IMR-90 (cell line): ENCODE measurements around the gene F2RL1. TPM values are rescaled to one million over a fixed set of nuclear protein-coding genes. Genes with fewer than 3 reads are reported as not detected.
A peak's percentile ranks its signal among the peaks of the same experiment; 100 is the strongest.

ENCODE experiments used
- ATAC-seq: fragments of 200-7000 bp; cut with Tn5 transposase; 2 replicates; pipeline ENCODE4 v1.9.1; 2020; ENCODE audit warnings: low read depth, mild to moderate bottlenecking, moderate library complexity
- BruUV-seq: library from RNA; stranded (reverse); fragments of 400-500 nt; replicated peaks from 2 replicates; lab custom pipeline; 2021; lab: Mats Ljungman, UMichigan
- CTCF ChIA-PET: fragments of 300-600 bp; formaldehyde crosslinking; extraction: SDS; loops from one replicate; lab custom pipeline; 2021; ENCODE audit warnings: antibody characterized with exemption; lab: Yijun Ruan, JAX
- POLR2A ChIA-PET: fragments of 300-600 bp; sonication (Branson Sonifier 250); formaldehyde crosslinking; loops from one replicate; lab custom pipeline; 2022; ENCODE audit warnings: antibody characterized with exemption; ENCODE audit not compliant: unreplicated experiment; lab: Charles Lee
- DNase-seq: peaks from one replicate; pipeline ENCODE4 v3.0.0; 2013
- H2AFZ ChIP-seq: replicated peaks from 2 replicates; pipeline ENCODE3; 2013; ENCODE audit warnings: low read length, mild to moderate bottlenecking; ENCODE audit not compliant: poor library complexity
- H2AK5ac ChIP-seq: 2 replicates; pipeline ENCODE4 v1.6.1; 2013; ENCODE audit warnings: low read depth, low read length, inconsistent platforms
- H2AK9ac ChIP-seq: replicated peaks from 2 replicates; pipeline ENCODE3; 2013; ENCODE audit warnings: mild to moderate bottlenecking, low read depth, low read length, moderate library complexity; ENCODE audit not compliant: poor library complexity
- H2BK120ac ChIP-seq: 2 replicates; pipeline ENCODE4 v1.6.1; 2013; ENCODE audit warnings: low read depth, low read length, inconsistent platforms
- H2BK15ac ChIP-seq: 3 replicates; pipeline ENCODE4 v1.6.1; 2013; ENCODE audit warnings: low read depth, low read length, inconsistent platforms
- H2BK20ac ChIP-seq: 2 replicates; pipeline ENCODE4 v1.6.1; 2013; ENCODE audit warnings: low read depth, mild to moderate bottlenecking, inconsistent platforms, low read length, moderate library complexity
- H2BK5ac ChIP-seq: 2 replicates; pipeline ENCODE4 v1.6.1; 2013; ENCODE audit warnings: mild to moderate bottlenecking, low read depth, low read length, inconsistent platforms; ENCODE audit not compliant: poor library complexity, severe bottlenecking
- H3K14ac ChIP-seq: replicated peaks from 2 replicates; pipeline ENCODE4 v1.6.1; 2013; ENCODE audit warnings: low read depth, low read length, inconsistent platforms
- H3K18ac ChIP-seq: 2 replicates; pipeline ENCODE4 v1.6.1; 2013; ENCODE audit warnings: low read depth, low read length, control low read depth
- H3K23ac ChIP-seq: 2 replicates; pipeline ENCODE4 v1.6.1; 2013; ENCODE audit warnings: low read depth, low read length, inconsistent platforms
- H3K27ac ChIP-seq: 2 replicates; pipeline ENCODE4 v1.5.1; 2013; ENCODE audit warnings: mild to moderate bottlenecking, control low read depth, low read length; ENCODE audit not compliant: insufficient read depth
- H3K27me3 ChIP-seq: 2 replicates; pipeline ENCODE4 v1.6.1; 2013; ENCODE audit warnings: low read length; ENCODE audit not compliant: control insufficient read depth, insufficient read depth
- H3K36me3 ChIP-seq: 2 replicates; pipeline ENCODE4 v1.6.1; 2013; ENCODE audit warnings: low read length, mixed read lengths; ENCODE audit not compliant: control insufficient read depth, insufficient read depth
- H3K4ac ChIP-seq: 2 replicates; pipeline ENCODE4 v1.6.1; 2013; ENCODE audit warnings: low read depth, low read length, inconsistent platforms
- H3K4me1 ChIP-seq: 2 replicates; pipeline ENCODE4 v1.6.1; 2013; ENCODE audit warnings: low read length, mixed read lengths; ENCODE audit not compliant: control insufficient read depth, insufficient read depth
- H3K4me2 ChIP-seq: 2 replicates; pipeline ENCODE4 v1.6.1; 2013; ENCODE audit warnings: low read depth, mild to moderate bottlenecking, control low read depth, low read length, moderate library complexity
- H3K4me3 ChIP-seq: 2 replicates; pipeline ENCODE4 v1.5.1; 2013; ENCODE audit warnings: low read depth, mild to moderate bottlenecking, control low read depth, low read length, moderate library complexity; ENCODE audit not compliant: insufficient read depth
- H3K56ac ChIP-seq: 2 replicates; pipeline ENCODE4 v1.6.1; 2013; ENCODE audit warnings: low read length, inconsistent platforms; ENCODE audit not compliant: insufficient read depth; ENCODE audit errors: extremely low read depth
- H3K79me1 ChIP-seq, 2 experiments: 2 replicates each; pipeline ENCODE4 v1.6.1; 2013; ENCODE audit warnings: low read length in 2 of 2, inconsistent platforms in 1 of 2, low read depth in 1 of 2
- H3K9ac ChIP-seq: 2 replicates; pipeline ENCODE4 v1.6.1; 2013; ENCODE audit warnings: low read depth, low read length, control low read depth
- H3K9me1 ChIP-seq: 2 replicates; pipeline ENCODE4 v1.6.1; 2013; ENCODE audit warnings: low read length, inconsistent platforms; ENCODE audit not compliant: insufficient read depth
- H3K9me3 ChIP-seq: 2 replicates; pipeline ENCODE4 v1.6.1; 2013; ENCODE audit warnings: low read length; ENCODE audit not compliant: control insufficient read depth, insufficient read depth
- H4K20me1 ChIP-seq: 2 replicates; pipeline ENCODE4 v1.6.1; 2013; ENCODE audit warnings: low read length, inconsistent platforms; ENCODE audit not compliant: insufficient read depth
- H4K5ac ChIP-seq: 2 replicates; pipeline ENCODE4 v1.6.1; 2013; ENCODE audit warnings: mild to moderate bottlenecking, low read depth, low read length, control low read depth
- H4K8ac ChIP-seq, 2 experiments: 2 replicates each; pipeline ENCODE4 v1.6.1; 2013; ENCODE audit warnings: low read depth in 2 of 2, low read length in 2 of 2, control low read depth in 1 of 2, inconsistent platforms in 1 of 2
- H4K91ac ChIP-seq: 2 replicates; pipeline ENCODE4 v1.6.1; 2013; ENCODE audit warnings: low read depth, low read length, inconsistent platforms; ENCODE audit not compliant: insufficient read depth
- BHLHE40 ChIP-seq: fragments of 150-350 bp; IDR thresholded peaks from 2 replicates; pipeline ENCODE4 v1.6.1; 2016; ENCODE audit warnings: mild to moderate bottlenecking, low read depth, low read length
- CEBPB ChIP-seq: IDR thresholded peaks from 2 replicates; pipeline ENCODE4 v1.6.1; 2012; ENCODE audit warnings: low read depth, low read length, improper control_type of control experiment
- CHD1 ChIP-seq: IDR thresholded peaks from 2 replicates; pipeline ENCODE4 v1.6.1; 2012; ENCODE audit warnings: low read depth, low read length, improper control_type of control experiment
- CTCF ChIP-seq: conservative IDR thresholded peaks from 2 replicates; pipeline ENCODE4 v1.5.1; 2012; ENCODE audit warnings: mild to moderate bottlenecking, low read depth, low read length, improper control_type of control experiment
- FOS ChIP-seq: fragments of 150-350 bp; IDR thresholded peaks from 2 replicates; pipeline ENCODE4 v1.6.1; 2016; ENCODE audit warnings: low read depth, low read length
- MAFK ChIP-seq: IDR thresholded peaks from 2 replicates; pipeline ENCODE4 v1.6.1; 2012; ENCODE audit warnings: low read depth, low read length, improper control_type of control experiment
- MAZ ChIP-seq: IDR thresholded peaks from 2 replicates; pipeline ENCODE4 v1.6.1; 2012; ENCODE audit warnings: low read depth, mild to moderate bottlenecking, low read length, improper control_type of control experiment, moderate library complexity, borderline replicate concordance
- MXI1 ChIP-seq: IDR thresholded peaks from 2 replicates; pipeline ENCODE4 v1.6.1; 2012; ENCODE audit warnings: low read depth, mild to moderate bottlenecking, low read length, moderate library complexity, borderline replicate concordance
- NFE2L2 ChIP-seq: fragments of 150-350 bp; IDR thresholded peaks from 2 replicates; pipeline ENCODE4 v1.6.1; 2016; ENCODE audit warnings: low read depth, mild to moderate bottlenecking, low read length
- POLR2A ChIP-seq: IDR thresholded peaks from 2 replicates; pipeline ENCODE4 v1.6.1; 2012; ENCODE audit warnings: mild to moderate bottlenecking, low read depth, low read length
- RAD21 ChIP-seq: IDR thresholded peaks from 2 replicates; pipeline ENCODE4 v1.6.1; 2012; ENCODE audit warnings: low read length, improper control_type of control experiment
- RCOR1 ChIP-seq: IDR thresholded peaks from 2 replicates; pipeline ENCODE4 v1.6.1; 2012; ENCODE audit warnings: mild to moderate bottlenecking, low read length, improper control_type of control experiment; ENCODE audit not compliant: insufficient replicate concordance
- RFX5 ChIP-seq: IDR thresholded peaks from 2 replicates; pipeline ENCODE4 v1.8.0; 2012; ENCODE audit warnings: low read depth, mild to moderate bottlenecking, low read length, moderate library complexity
- SMC3 ChIP-seq: fragments of 150-350 bp; IDR thresholded peaks from 2 replicates; pipeline ENCODE4 v1.6.1; 2016; ENCODE audit warnings: low read depth, mild to moderate bottlenecking, antibody characterized with exemption, low read length, moderate library complexity
- WGBS, 2 experiments: methylation state at CpG; one replicate each; pipeline versions ENCODE4 v1.1.5 to v1.1.7; 2013; ENCODE audit warnings: missing lambda C conversion rate in 2 of 2; ENCODE audit not compliant: insufficient read length in 1 of 2; ENCODE audit errors: extremely low coverage in 2 of 2; 5-methylcytosine and 5-hydroxymethylcytosine counted together
- dilution Hi-C: fragments of 300-500 bp; cut with HindIII; formaldehyde crosslinking; loops from one replicate; pipeline ENCODE4 v1.14.3; 2018; ENCODE audit warnings: low sequenced_read_pairs; ENCODE audit not compliant: unreplicated experiment
- in situ Hi-C: fragments of 300-500 bp; cut with MboI; formaldehyde crosslinking; loops from 3 replicates; pipeline ENCODE4 v1.14.3; 2019; ENCODE audit warnings: low sequenced_read_pairs, inconsistent platforms, mixed read lengths
- intact Hi-C: fragments of 100-400 bp; cut with micrococcal nuclease; formaldehyde crosslinking; loops from 2 replicates; pipeline ENCODE4 v1.10.0; 2022
- polyA plus RNA-seq, 3 experiments: library from polyadenylated mRNA; depleted of rRNA; stranded (reverse); fragments of >200 nt; gene quantifications; 2 replicates each; pipeline ENCODE4 v1.2.3, GENCODE V29; 2012; ENCODE audit warnings: low replicate concordance in 1 of 3
- total RNA-seq: library from RNA; depleted of rRNA; stranded (reverse); fragments of >200 nt; gene quantifications from 2 replicates; pipeline ENCODE4 v1.2.3, GENCODE V29; 2012
- TF ChIP-seq, protein P1 (sequence below): fragments of 150-350 bp; IDR thresholded peaks from 2 replicates; pipeline ENCODE4 v1.6.1; 2017; ENCODE audit warnings: mild to moderate bottlenecking, antibody characterized with exemption, low read length, low read depth
- TF ChIP-seq, protein P2 (sequence below): fragments of 150-350 bp; IDR thresholded peaks from 2 replicates; pipeline ENCODE4 v1.6.1; 2016; ENCODE audit warnings: low read depth, mild to moderate bottlenecking, low read length, moderate library complexity, borderline replicate concordance

The F2RL1 gene
- total and polyA plus RNA-seq, 2 of the 4 experiments (the other 2 are of a cell fraction) = 5.6 to 12.4 TPM

DNA sequence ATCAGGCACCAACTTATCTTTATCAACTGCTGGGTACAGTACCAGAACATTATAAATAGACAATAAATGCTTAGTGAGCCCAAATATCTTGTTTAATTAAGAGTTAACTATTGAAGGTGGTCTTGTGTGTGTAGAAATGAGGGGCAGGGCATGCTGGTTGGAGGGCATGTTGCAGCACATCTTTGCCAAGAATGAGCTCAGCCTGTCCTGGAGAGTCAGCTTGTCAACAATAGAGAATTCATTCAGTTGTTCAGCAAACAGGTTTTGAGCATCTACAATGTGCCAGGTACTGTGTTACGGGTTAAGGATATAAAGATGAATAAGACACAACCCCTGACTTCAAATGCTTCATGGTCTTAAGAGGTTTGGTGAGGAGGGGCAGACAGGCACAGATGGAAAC, 19.2 kb upstream of the F2RL1 start:
- dilution Hi-C loops (no loop called here), intact Hi-C loops (no loop called here), in situ Hi-C loops (no loop called here)
- no peak overlapping the region for H3K56ac ChIP-seq
- no peak overlapping the region for H2BK20ac ChIP-seq
- ATAC-seq (no peak), DNase-seq (no peak)
- H3K9me3 ChIP-seq = no peaks in the 10 kb centered on the region
- H3K36me3 ChIP-seq = no peaks in the 10 kb centered on the region
- no peak overlapping the region for H2BK5ac ChIP-seq
- H2BK15ac ChIP-seq = no peak overlapping the region; the same call in 2 of the 3 replicates
- H3K23ac ChIP-seq = no peak overlapping the region
- H2BK120ac ChIP-seq = peak overlapping the region; percentile 62; the same call in 1 of the 2 replicates
- 0 out of 2 replicates have a peak overlapping the region, but pooled peaks have one; percentile 36 for H2AK5ac ChIP-seq
- no peaks in the 10 kb centered on the region for H3K27me3 ChIP-seq
- no peak overlapping the region for H3K14ac ChIP-seq
- no TSS peak for BruUV-seq
- H3K4me1 ChIP-seq = peaks cover 7% of the 10 kb centered on the region
- H4K20me1 ChIP-seq = no peaks in the 10 kb centered on the region
- H4K8ac ChIP-seq = no peak overlapping the region
- POLR2A ChIA-PET = no interaction called here
- no peak overlapping the region for H2AFZ ChIP-seq
- no peak overlapping the region for H3K4me3 ChIP-seq
- H3K79me1 ChIP-seq = no peaks in the 10 kb centered on the region
- no peak overlapping the region for H3K27ac ChIP-seq
- CTCF ChIA-PET = no interaction called here
- WGBS, 2 experiments = 100% methylated on average over 1 of the region's 1 CpG; no CpG with 5 or more reads in 1 of the 2 experiments
- no peak overlapping the region for H2AK9ac ChIP-seq
- H3K18ac ChIP-seq = no peak overlapping the region
- TF ChIP-seq RCOR1 = no peak
- TF ChIP-seq POLR2A = no peak
- no peak for TF ChIP-seq RFX5
- TF ChIP-seq CTCF = no peak
- TF ChIP-seq, protein P1, sequence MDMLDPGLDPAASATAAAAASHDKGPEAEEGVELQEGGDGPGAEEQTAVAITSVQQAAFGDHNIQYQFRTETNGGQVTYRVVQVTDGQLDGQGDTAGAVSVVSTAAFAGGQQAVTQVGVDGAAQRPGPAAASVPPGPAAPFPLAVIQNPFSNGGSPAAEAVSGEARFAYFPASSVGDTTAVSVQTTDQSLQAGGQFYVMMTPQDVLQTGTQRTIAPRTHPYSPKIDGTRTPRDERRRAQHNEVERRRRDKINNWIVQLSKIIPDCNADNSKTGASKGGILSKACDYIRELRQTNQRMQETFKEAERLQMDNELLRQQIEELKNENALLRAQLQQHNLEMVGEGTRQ = no peak
- no peak for TF ChIP-seq CEBPB
- no peak for TF ChIP-seq RAD21
- TF ChIP-seq MAFK = no peak
- TF ChIP-seq BHLHE40 = no peak
- TF ChIP-seq MXI1 = no peak
- TF ChIP-seq MAZ = no peak
- TF ChIP-seq FOS = no peak
- no peak for TF ChIP-seq NFE2L2
- TF ChIP-seq, protein P2, sequence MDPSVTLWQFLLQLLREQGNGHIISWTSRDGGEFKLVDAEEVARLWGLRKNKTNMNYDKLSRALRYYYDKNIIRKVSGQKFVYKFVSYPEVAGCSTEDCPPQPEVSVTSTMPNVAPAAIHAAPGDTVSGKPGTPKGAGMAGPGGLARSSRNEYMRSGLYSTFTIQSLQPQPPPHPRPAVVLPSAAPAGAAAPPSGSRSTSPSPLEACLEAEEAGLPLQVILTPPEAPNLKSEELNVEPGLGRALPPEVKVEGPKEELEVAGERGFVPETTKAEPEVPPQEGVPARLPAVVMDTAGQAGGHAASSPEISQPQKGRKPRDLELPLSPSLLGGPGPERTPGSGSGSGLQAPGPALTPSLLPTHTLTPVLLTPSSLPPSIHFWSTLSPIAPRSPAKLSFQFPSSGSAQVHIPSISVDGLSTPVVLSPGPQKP = no peak
- no peak for TF ChIP-seq CHD1
- no peak for TF ChIP-seq SMC3
- H4K5ac ChIP-seq = no peak overlapping the region
- H3K4me2 ChIP-seq = no peak overlapping the region
- H3K9me1 ChIP-seq = no peaks in the 10 kb centered on the region
- H3K9ac ChIP-seq = no peak overlapping the region
- H3K4ac ChIP-seq = no peak overlapping the region
- H4K91ac ChIP-seq = no peak overlapping the region
